Cardiac septum (tissue), 1 donor: Measurements from ENCODE around the gene TAB2. TPM values are rescaled to one million over a fixed set of nuclear protein-coding genes. Genes with fewer than 3 reads are reported as not detected.

Source experiments
- DNase-seq: peaks from one replicate; pipeline ENCODE4 v3.0.0-alpha.2; 2020; ENCODE audit warnings: low spot score
- intact Hi-C: fragments of 100-400 bp; cut with DNase I; formaldehyde crosslinking; loops from one replicate; pipeline ENCODE4 v1.14.0; 2022
- total RNA-seq: library from RNA; stranded (reverse); fragmentation: NEBNext Ultra II Directional; extraction: Animal tissue kit (Norgen Biotek cat#: 25700); gene quantifications from one replicate; pipeline ENCODE4 v1.2.1, GENCODE V29; 2021
- donor health status: DM: no; HTN: no; CAD: no.

Gene TAB2
- total RNA-seq, 1 donor from 2014 or later = 49.2 TPM

DNA sequence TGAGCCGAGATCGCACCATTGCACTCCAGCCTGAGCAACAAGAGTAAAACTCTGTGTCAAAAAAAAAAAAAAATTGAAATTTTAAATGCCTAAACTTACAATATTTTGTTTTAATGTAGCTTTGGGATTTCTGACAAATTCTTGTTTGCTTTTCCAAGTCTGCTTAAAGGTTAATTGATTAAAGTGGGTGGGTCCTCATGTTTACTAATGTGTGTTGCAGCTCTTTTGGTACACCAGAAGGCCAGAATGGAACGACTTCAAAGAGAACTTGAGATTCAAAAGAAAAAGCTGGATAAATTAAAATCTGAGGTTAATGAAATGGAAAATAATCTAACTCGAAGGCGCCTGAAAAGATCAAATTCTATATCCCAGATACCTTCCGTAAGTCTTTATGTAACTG is 79.9 kb downstream of the TAB2 start:
- no peak for DNase-seq
- intact Hi-C loops = no loop called here

DNA sequence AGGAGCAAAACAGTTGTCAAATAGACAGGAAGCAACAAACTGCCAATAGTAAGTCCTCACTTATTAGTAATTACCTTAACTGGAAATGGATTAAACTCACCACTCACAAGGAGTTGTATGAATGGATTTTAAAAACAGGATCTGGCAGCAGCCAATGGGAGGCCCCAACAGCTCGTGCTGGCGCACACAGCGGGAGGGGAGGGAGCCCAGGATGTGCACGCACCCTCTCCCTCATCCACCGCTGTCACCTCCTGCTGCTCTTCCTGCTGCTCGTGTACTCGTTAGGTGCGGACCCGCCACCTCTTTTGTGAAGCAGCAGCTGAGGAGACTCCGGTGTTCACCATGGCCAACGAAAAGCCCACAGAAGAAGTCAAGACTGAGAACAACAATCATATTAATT is 82.5 kb downstream of the TAB2 start, which contains the start of gene SUMO4:
Gene SUMO4, plus strand, starts transcription at position 213 of the 400 bp plus-strand sequence. Its CDS starts 130 bp downstream, at position 343.
- DNase-seq = no peak
- intact Hi-C loops = no loop called here

DNA sequence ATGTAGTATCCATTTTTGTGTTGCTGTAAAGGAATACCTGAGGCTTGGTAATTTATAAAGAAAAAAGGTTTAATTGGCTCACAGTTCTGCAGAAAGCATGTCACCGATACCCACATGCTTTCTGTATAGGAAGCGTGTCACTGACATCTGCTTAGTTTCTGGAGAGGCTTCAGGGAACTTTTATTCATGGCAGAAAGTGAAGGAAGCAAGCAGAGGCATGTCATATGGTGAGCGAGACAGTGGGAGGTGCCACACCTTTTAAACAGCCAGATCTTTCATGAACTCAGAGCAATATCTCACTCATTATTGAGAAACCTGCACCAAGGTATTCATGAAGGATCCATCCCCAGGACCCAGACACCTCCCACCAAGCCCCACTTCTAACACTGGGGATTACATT is 86.0 kb downstream of the TAB2 start:
- intact Hi-C loops = no loop called here
- no peak for DNase-seq

DNA sequence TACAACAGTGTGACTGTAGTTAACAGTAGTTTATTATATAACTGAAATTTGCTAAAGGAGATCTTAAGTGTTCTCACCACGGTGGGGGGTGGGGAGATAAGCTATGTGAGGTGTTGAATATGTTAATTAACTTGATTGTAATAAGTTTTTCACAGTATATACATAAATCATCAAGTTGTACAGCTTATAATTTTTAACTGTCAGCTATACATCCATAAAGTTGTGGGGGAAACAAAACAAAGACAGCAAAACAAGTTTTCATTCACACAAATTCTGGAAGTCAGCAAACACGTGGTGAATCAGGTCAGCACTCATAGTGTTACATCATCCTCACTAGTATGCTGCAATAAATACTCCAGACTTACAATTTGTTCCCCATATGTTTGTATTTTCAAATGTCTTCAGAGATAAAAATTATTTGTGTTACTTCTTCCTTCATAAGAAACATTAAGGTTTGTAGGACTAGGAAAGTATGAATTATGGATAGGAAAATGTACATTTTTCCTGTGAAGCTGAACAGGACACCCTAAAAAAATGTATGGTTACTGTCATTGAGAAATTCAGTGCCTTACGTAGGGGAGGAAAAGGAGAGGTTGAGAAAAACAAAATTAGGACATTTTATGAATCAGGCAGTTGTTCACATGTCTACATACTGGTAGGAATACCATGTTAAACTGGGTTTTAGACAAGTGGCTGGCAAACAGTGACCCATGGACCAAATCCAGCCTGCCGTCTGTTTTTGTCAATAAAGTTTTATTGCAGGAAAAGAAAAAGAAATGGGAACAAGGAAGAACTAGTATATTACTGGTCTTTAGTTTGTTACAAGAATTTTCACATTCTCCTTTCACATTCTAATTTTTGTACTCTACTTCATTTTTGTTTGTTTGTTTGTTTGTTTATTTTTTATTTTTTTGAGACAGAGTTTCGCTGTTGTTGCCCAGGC is 88.6 kb downstream of the TAB2 start:
- DNase-seq = no peak
- intact Hi-C loops = no loop called here

DNA sequence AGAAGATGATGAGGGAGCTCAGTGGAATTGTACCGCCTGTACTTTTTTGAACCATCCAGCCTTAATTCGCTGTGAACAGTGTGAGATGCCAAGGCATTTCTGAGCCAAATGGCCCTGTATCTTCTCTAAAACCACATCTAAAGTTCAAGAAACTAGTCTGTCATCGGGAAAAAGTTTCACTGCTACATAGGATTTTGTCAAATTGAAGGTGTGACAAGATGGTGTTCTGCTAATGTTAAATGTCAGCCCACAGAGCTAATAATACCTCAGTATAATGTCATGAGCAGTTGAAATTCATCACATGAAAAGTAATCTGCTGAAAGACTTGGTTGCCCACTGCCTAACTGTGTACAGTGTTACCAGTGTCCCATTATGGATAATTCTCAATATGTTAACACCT is 92.1 kb downstream of the TAB2 start:
- intact Hi-C loops = no loop called here
- no peak for DNase-seq

DNA sequence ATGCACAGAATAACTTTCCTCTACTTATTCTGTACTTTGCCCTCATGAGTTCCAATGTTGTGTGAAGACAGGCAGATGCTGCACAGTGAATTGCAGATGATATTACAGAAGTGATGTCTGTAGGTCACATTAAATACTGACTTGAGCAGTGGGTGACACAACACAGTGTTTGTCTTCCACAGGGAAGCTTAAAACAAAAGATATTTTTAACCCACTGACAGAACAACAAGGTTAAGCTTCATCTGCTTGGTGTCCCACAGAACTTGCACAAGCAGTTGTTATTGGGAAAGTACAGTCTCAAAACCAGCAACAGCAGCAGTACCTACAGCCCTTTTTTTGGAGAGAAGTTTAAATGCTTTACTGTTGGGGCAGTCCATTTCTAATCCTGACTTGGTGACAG is 93.0 kb downstream of the TAB2 start:
- intact Hi-C loops = no loop called here

DNA sequence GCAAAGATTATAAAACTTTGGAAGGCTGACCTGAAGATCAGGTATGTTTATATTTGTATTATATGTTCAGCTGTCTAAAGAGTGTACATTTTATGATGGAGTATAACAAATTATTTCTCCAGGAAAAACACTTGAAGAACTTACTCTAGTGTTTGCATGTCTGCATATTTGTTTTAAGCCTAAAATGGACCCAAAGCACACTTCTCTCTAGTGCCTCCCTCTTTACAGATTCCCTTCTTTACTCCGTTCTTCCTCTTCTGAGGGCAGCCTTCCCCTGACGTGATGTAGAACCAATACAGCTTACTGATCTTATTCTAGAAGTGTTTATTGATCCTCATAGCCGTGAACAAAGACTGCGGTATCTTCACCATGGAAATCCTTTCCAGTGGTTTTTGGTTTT is 96.5 kb downstream of the TAB2 start:
- intact Hi-C loops = no loop called here

More for the DNA sequence above, 93.0 kb downstream of the TAB2 start:
- no peak for DNase-seq

DNA sequence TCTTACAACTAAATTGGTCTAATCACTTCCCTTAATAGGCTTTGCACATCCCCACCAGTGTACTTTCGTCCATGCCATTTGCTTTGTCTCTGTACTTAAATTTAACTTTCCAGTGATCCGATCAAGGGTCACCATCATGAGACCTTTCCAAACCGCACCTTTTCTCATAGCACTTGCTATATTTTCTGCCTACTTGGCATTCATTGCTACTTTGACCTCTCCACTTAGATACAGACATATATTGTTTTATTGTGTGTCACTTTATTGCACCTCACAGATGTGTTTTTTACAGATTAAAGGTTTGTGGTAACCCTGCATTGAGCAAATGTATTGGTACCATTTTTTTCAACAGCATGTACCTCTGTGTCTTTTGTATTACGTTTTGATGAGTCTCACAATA is 97.3 kb downstream of the TAB2 start:
- no peak for DNase-seq
- intact Hi-C loops = no loop called here

More for the DNA sequence above, 96.5 kb downstream of the TAB2 start:
- DNase-seq = no peak

DNA sequence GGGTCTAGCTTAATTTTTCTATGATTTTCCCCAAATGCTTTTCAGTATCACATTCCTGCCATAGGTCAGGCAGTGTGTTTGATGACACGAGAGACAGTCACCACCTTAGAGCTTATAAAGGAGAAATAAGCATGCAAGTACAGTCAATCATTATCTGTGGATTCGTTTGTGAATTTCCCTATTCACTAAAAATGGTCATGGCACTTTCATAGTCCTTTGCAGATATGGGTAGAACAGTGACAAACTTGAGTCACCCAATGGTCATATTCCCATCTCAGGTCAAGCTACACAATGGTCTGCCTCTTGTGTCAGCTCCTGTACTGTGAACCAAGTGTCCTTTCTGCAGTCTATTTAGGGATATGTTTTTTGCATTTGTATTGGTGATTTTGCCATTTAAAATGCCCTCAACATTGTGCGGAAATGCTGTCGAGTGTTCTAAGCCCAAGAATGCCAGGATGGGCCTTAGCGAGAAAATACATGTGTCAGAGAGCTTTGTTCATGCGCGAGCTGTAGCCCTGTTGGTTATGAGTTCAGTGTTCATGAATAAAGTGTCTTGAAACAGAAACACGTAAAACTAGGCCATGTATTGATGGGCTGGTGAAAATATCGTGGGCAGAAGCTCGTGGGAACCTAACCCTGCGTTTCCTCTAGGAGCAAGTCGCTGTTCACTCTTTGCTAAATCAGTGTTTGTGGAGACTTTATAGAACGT is 102.3 kb downstream of the TAB2 start:
- intact Hi-C loops = no loop called here
- no peak for DNase-seq

DNA sequence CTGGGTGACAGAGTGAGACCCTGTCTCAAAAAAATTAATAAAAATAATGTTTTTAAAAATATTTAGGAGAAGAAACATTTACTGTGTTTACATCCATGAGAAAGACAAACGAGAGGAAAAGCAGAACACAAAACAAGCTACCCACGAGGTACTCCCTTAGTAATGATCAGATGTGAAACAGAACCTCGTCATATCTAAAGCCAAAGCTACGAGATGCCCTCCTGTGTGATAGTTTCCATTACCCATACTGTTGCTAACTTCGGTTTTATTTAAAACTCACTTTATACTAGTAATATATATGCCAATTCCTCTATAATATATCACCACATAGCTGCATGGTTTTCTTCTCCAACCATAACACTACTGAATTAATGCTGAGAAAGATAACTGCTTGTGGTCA is 103.6 kb downstream of the TAB2 start:
- intact Hi-C loops = no loop called here
- no peak for DNase-seq

DNA sequence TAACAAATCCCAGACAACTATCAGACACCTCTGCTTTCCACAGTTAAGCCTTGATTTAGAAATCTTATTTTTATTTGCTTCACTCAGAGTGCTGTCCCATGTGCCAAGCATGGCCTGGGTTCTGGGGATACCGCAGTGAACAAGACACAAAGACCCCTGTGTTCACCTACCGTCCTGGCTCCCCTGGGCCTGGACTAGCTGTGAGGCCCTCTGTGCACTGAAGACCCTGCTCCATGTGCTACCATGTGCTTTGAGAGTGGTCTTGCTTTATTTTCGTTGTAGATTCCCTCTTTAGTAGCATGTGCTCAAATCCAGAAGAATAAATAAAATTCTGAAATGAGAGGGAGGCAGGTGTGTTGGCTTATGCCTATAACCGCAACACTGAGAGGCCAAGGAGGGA is 105.1 kb downstream of the TAB2 start:
- DNase-seq = no peak
- intact Hi-C loops = no loop called here

DNA sequence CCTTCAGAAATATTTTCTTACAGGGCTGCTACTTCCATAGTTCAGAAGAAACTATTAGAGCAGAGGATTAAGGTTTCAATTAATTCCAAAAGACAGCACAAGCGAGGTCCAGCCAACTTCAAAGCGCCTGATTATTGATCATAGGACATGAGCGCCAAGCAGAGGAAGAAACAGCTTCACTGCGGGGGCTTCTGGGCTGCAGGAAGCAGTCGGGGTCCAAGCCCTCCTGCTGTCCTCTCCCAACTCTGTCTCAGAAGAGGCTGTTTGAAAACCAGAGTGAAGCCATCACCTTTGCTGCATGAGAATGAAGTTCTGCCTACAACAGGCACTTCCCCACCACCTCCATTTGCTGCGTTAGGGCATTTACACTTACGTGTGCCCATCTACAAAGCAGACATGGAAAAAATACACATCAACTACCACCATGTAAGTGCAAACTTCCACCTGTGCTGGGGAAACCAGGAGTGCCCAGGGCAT is 106.5 kb downstream of the TAB2 start:
- intact Hi-C loops = no loop called here
- DNase-seq = no peak

DNA sequence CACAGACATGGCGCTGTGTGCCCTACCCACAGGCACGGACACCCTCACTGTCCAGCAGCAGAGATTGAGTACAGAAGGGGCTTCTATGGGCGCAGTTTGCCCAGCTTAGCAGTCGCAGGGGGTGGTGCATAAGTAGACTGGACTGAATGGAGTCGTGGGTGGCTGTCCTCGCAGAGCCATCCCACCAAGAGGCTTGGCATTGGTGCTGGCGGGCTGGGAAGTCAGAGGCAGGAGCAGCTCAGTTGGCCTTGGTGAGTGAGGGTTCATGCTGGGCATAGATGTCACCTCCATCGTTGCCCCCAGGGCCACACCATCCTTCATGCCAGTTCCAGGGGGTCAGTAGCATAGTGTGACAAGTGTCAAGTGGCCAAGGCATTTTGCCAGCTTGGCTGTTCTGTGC is 107.7 kb downstream of the TAB2 start:
- intact Hi-C loops = loop anchor here (5.0 kb wide), 1 partner anchor 92 kb away; no protein-coding TSS in a partner anchor
- DNase-seq = no peak

DNA sequence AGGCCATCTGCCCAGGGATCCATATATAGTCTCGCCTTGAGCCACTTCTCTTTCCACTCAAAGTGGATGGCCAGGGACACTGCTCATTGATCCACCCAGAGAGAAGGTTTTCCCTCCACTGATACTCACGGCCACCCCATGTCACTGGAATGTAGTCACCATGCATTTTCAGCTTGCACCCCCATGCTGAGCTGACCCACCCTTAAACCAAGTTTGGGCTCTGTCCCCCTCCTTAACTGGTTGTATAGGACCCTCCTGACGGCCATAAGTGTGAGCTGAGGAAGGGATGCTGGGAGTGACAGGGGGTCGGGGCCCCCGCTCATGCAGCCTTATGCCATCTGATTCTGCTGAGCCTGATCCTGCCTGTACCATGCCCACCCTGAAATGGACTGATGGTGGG is 108.2 kb downstream of the TAB2 start:
- intact Hi-C loops = loop anchor here (5.0 kb wide), 1 partner anchor 92 kb away; no protein-coding TSS in a partner anchor
- DNase-seq = no peak

DNA sequence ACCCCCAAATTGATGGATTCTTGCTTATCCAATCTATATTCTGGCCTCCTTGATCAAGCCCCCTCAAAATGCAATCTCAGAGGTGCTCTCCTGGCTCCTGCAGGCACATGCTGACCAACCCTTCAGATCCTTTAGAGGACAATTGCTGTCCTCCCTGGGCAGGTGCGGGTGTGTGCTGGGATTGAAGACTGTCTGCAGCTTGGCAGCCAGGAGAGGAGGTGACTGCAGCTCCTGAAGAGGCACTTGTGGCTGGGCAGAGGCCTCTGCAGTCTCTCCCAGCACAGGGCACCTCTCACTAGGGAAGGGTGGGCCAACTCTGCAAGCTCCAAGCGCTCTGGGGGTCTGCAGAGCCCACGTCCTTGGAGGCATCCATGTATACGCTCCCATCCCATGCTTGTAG is 111.1 kb downstream of the TAB2 start:
- DNase-seq = no peak
- intact Hi-C loops = loop anchor here (5.0 kb wide), 1 partner anchor 89 kb away; no protein-coding TSS in a partner anchor

DNA sequence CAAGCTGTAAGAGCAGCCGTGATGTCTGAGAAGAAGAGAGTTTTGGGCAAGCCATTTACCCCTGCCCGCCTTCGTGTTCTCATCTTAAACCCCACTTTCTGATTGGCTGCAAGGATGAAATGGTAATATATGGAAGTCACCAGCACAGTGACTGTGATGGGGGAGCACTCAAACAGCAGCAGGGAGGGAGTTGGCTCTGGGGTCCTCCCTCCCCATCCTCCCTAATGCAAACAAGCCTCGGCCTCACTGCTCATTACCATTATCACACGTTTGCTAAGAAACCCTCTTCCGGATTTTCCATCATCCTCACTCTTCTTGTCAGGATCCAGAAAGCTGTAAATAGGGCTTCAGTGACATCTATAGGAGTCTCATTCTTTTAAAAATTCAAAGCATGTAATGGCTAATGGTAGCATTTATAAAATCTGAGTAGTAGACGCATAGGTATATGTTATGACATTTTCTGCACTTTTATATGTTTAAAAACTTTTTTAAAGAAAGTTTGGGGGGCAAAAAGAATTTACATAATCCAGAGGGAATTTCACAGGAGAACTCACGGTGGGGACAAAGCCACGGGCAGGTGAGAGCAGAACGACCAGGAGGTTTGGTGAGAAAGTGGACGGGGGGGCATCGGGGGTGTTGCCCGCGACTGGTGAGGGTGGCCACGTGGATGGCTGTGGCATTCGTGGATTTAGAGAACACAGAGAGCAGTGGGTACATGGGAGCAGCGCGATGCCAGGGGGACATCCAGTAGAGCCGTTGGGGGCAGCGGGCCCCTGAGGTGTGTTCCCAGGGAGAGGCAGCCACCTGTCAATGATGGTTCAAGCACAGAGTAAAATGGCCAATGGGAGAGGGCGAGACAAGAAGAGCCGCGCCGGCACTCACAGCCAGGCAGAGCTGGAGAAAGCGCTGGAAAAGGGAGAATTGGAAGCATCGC is 112.2 kb downstream of the TAB2 start:
- intact Hi-C loops = loop anchor here (5.0 kb wide), 2 partner anchors 88 to 402 kb away; no protein-coding TSS in a partner anchor
- no peak for DNase-seq

DNA sequence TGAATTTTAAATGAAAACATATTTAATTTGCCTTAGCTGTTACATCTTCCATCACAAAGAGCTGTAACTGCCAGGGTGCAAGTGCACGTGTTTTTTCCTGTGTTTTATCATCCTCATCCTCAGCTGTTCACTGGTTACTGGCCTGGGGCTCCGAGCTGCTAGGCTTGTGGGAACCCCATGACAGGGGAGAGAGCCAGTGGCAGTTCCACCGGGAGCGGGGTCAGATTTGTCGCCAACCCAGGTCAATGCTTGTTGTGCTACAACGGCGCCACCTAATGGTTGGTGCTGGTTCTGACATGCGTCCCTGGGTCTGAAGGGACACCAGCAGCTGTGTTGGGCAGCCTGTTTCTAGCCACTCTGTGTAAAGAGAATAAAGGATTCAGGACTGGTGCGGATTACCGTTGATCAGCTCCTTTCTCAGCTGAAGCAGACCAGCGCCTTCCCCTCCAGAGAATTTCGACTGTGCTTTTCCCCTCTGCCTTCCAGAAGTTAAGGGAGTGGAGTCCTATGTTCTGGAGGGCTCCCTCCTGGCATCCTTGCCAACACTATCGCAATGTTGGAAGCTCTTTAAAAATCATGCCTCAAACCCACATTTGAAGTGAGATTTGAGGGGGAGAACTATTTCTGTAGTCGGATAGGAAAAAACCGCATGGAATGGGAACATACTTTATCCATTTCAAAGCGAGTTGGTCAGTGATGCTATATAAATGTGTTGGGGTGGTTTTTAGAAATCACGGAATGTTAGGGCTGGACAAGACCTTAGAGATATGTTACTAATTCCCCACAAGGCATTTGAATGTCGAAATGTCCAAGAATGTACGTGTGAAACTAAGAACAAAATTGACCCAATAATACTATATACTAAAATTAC is 114.6 kb downstream of the TAB2 start:
- peak; percentile 94 for DNase-seq
- intact Hi-C loops = loop anchor here (1.0 to 5.0 kb wide), 2 partner anchors 350 to 405 kb away; no protein-coding TSS in a partner anchor

DNA sequence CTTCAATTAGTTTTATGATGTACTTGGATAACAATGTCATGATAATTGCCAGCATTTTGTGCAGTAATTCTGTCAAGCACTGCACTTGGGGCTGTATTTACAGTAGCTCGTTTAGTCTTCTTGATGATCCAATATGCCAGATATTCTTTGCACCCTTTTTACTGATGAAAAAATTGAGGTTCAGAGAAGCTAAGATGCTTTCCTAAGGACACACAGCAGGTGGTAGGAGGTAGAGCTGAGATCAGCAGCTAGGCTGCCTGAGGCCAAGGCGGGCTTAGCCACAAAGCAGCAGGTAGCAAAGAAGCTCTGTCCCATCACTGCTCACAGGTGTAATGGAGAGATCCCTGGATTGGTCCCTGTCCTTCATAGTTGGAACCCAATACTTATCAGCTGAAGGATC is 115.9 kb downstream of the TAB2 start:
- DNase-seq = no peak
- intact Hi-C loops = loop anchor here (5.0 kb wide), 1 partner anchor 406 kb away; no protein-coding TSS in a partner anchor
